ENCODE data around the gene NCAPG.
"Not testable (repeated sequence)": the region's sequence is repeated elsewhere in the genome, so short reads cannot be mapped to it uniquely, and the experiment has no call there.

NCAPG gene

GRCh38 chr4:17817027-17817426 lies 6.2 kb downstream of the NCAPG start:
- Histone ChIP-seq H3K36me3 (peaks cover 58% of the 10 kb centered on the region), H4K20me1 (peaks cover 15% of the 10 kb centered on the region; the same call in 1 of the 2 replicates), H3K4me1 (peaks cover 22% of the 10 kb centered on the region), H3K27me3 (no peaks in the 10 kb centered on the region), H3K9me3 (no peaks in the 10 kb centered on the region), H3K4me2 (no peak overlapping the region), H3K9ac (no peak overlapping the region), H3K4me3 (no peak overlapping the region), H3K27ac (no peak overlapping the region)
- no peak for TF ChIP-seq Cebpa-rat (IDR thresholded peaks at IDR 0.05)

DNA sequence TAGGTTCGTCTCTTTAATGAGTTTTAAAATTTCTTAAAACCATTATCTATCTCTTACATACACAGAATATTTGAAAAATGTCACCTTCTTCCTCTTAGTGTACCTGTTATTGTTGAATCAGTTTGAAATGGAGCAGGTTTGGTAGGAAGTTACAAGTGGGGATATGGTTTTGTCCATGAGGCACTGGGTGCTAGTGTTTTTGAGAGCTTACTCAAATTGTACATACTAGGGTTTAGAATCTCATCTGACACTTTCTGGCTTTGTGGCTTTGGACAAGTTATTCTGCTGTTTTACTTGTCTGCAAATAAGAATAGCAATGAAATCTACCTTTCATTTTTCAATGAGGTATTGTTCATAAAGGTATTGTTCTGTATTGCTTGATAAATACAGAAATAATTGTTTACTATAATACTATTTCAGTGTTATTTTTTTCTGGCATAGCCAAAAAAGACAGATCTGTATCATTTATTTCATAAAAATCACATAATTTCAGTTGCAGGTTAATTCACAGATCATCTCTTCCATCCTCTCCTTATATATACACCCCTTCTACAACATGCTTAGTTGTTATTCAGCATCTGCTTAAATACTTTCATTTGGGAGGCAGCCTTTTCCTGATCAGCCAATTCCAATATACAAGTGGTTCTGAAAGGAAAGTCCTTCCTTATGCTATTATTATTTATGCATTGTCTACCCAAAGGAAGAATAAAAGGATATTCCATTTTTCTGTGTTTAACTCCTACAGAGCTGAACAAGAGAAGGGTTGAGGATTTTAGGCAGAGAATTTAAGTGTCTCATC lies 13.3 kb downstream of the NCAPG start:
- H3K36me3 ChIP-seq, result peaks cover 82% of the 10 kb centered on the region
- no peaks in the 10 kb centered on the region for H3K9me3 ChIP-seq
- no peak for TF ChIP-seq Cebpa-rat (IDR thresholded peaks at IDR 0.05)
- H4K20me1 ChIP-seq, result no peaks in the 10 kb centered on the region
- no peak overlapping the region for H3K4me3 ChIP-seq
- no peak overlapping the region for H3K4me2 ChIP-seq
- H3K4me1 ChIP-seq, result no peaks in the 10 kb centered on the region
- no peak overlapping the region for H3K9ac ChIP-seq
- no peaks in the 10 kb centered on the region for H3K27me3 ChIP-seq
- H3K27ac ChIP-seq, result no peak overlapping the region

DNA sequence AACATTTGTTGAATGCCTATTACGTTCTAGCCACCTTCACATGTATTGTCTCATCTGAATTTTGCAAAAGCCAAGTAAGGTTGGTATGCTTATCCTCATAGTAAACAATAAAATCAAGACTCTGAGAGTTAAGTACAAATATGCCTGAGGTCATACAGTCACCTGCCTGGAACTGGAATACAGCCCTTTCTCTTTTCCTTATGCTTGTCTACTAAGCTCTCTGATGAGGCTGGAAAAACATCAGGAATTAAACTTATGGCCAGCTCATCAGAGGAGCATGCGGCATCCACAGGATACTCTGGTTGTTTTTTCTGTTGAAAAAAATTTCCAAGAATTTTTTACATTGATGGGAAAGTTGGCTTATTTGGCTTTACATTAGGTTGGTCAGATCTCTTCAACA lies 35.5 kb downstream of the NCAPG start:
- no peaks in the 10 kb centered on the region for H4K20me1 ChIP-seq
- H3K27ac ChIP-seq, result no peak overlapping the region
- H3K4me3 ChIP-seq, result no peak overlapping the region
- no peak overlapping the region for H3K9ac ChIP-seq
- TF ChIP-seq Cebpa-rat (IDR thresholded peaks at IDR 0.05), result no peak
- no peak overlapping the region for H3K4me2 ChIP-seq
- no peaks in the 10 kb centered on the region for H3K4me1 ChIP-seq
- no peaks in the 10 kb centered on the region for H3K27me3 ChIP-seq
- peaks cover 70% of the 10 kb centered on the region for H3K36me3 ChIP-seq
- H3K9me3 ChIP-seq, result 0 out of 2 replicates have a peak, but pooled peaks cover 5% of the 10 kb centered on the region

DNA sequence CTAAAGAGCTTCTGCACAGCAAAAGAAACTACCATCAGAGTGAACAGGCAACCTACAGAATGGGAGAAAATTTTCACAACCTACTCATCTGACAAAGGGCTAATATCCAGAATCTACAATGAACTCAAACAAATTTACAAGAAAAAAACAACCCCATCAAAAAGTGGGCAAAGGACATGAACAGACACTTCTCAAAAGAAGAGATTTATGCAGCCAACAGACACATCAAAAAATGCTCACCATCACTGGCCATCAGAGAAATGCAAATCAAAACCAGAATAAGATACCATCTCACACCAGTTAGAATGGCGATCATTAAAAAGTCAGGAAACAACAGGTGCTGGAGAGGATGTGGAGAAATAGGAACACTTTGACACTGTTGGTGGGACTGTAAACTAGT lies 39.5 kb downstream of the NCAPG start:
- not testable (repeated sequence) for H3K9me3 ChIP-seq, H3K4me3 ChIP-seq, H3K27ac ChIP-seq, H3K4me2 ChIP-seq, H3K9ac ChIP-seq, H3K4me1 ChIP-seq, H4K20me1 ChIP-seq, H3K27me3 ChIP-seq
- peaks cover 31% of the 10 kb centered on the region for H3K36me3 ChIP-seq

- Histone ChIP-seq H3K36me3 (peaks cover 16% of the 10 kb centered on the region), H3K4me1 (no peaks in the 10 kb centered on the region), H3K27ac (no peak overlapping the region), H3K9ac (no peak overlapping the region), H4K20me1 (no peaks in the 10 kb centered on the region), H3K9me3 (0 out of 2 replicates have a peak, but pooled peaks cover 5% of the 10 kb centered on the region), H3K4me2 (no peak overlapping the region), H3K4me3 (no peak overlapping the region), H3K27me3 (no peaks in the 10 kb centered on the region)
- no peak for TF ChIP-seq Cebpa-rat (IDR thresholded peaks at IDR 0.05)
These were observed 41.2 kb downstream of the NCAPG start for GRCh38 chr4:17851959-17852358.

- Histone ChIP-seq H3K4me1 (no peaks in the 10 kb centered on the region), H3K4me2 (no peak overlapping the region), H3K9me3 (no peaks in the 10 kb centered on the region; the same call in 1 of the 2 replicates), H3K27ac (no peak overlapping the region), H3K4me3 (no peak overlapping the region), H3K27me3 (no peaks in the 10 kb centered on the region), H3K36me3 (no peaks in the 10 kb centered on the region; the same call in 1 of the 2 replicates), H3K9ac (no peak overlapping the region), H4K20me1 (no peaks in the 10 kb centered on the region)
- TF ChIP-seq Cebpa-rat (IDR thresholded peaks at IDR 0.05), result no peak
These were observed 43.3 kb downstream of the NCAPG start for GRCh38 chr4:17854036-17854435.

GRCh38 chr4:17859793-17860406 lies 49.1 kb downstream of the NCAPG start:
- no peaks in the 10 kb centered on the region for H3K27me3 ChIP-seq
- H3K9ac ChIP-seq, result no peak overlapping the region
- H3K27ac ChIP-seq, result no peak overlapping the region
- TF ChIP-seq Cebpa-rat (IDR thresholded peaks at IDR 0.05), result no peak
- H3K4me3 ChIP-seq, result no peak overlapping the region
- no peak overlapping the region for H3K4me2 ChIP-seq
- H4K20me1 ChIP-seq, result no peaks in the 10 kb centered on the region
- peaks cover 38% of the 10 kb centered on the region for H3K36me3 ChIP-seq
- H3K4me1 ChIP-seq, result no peaks in the 10 kb centered on the region
- peaks cover 37% of the 10 kb centered on the region for H3K9me3 ChIP-seq

DNA sequence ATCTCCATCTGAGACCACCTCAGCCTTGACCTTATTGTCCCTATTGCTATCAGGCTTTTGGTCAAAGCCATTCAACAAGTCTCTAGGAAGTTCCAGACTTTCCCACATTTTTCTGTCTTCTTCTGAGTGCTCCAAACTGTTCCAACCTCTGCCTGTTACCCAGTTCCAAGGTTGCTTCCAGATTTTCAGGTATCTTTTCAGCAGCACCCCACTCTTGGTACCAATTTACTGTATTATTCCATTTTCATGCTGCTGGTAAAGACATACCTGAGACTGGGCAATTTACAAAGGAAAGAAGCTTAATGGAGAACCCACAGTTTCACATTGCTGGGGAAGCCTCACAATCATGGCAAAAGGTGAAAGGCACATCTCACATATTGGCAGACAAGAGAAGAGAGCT lies 51.1 kb downstream of the NCAPG start:
- Histone ChIP-seq H3K9me3 (peaks cover 37% of the 10 kb centered on the region), H3K36me3 (peaks cover 38% of the 10 kb centered on the region)
- not testable (repeated sequence) for H3K4me1 ChIP-seq, H3K4me2 ChIP-seq, H4K20me1 ChIP-seq, H3K9ac ChIP-seq, H3K27ac ChIP-seq, H3K4me3 ChIP-seq, H3K27me3 ChIP-seq

GRCh38 chr4:17865866-17866363 lies 55.1 kb downstream of the NCAPG start:
- Histone ChIP-seq H3K36me3 (peaks cover 34% of the 10 kb centered on the region), H3K27me3 (no peaks in the 10 kb centered on the region), H3K4me3 (no peak overlapping the region), H3K9ac (no peak overlapping the region), H3K4me1 (no peaks in the 10 kb centered on the region), H3K27ac (no peak overlapping the region), H4K20me1 (no peaks in the 10 kb centered on the region), H3K4me2 (no peak overlapping the region), H3K9me3 (peaks cover 35% of the 10 kb centered on the region)
- no peak for TF ChIP-seq Cebpa-rat (IDR thresholded peaks at IDR 0.05)

GRCh38 chr4:17866810-17867209 lies 56.0 kb downstream of the NCAPG start:
- no peak overlapping the region for H3K4me3 ChIP-seq
- H3K27ac ChIP-seq, result no peak overlapping the region

More at GRCh38 chr4:17866810-17867209, 56.0 kb downstream of the NCAPG start:
- Histone ChIP-seq H3K27me3 (no peaks in the 10 kb centered on the region), H3K36me3 (peaks cover 26% of the 10 kb centered on the region), H3K4me2 (no peak overlapping the region), H4K20me1 (no peaks in the 10 kb centered on the region), H3K9me3 (peaks cover 26% of the 10 kb centered on the region), H3K4me1 (no peaks in the 10 kb centered on the region), H3K9ac (no peak overlapping the region)
- no peak for TF ChIP-seq Cebpa-rat (IDR thresholded peaks at IDR 0.05)

Measured in BLaER1 (cell line).